ENCODE results near the gene TPRN. TPM values are rescaled to one million over a fixed set of nuclear protein-coding genes. Genes with fewer than 3 reads are reported as not detected.

The TPRN gene
- total RNA-seq, 4 donors from 2014 or later: 0.29 to 17.1 (median 5.5) TPM

DNA sequence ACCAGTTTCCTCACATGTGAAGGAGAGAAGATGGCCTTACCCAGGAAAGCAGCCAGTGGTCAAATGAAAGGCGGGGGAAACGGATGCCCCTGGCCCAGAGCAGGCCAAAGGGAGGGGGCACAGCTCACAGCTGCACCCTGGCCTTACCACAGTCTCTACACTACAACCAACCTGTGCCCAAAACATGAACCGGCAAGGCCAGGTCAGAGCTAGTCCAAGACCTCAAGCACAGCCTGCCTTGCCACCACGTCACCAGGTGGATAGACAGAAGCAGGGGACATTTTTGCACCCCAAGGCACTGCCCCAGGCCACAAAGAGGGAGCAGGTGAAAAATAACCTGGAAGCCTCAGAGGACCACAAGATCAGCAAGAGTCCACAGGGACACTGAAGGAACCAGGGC is 57.1 kb downstream of the TPRN start:
- H3K4me3 ChIP-seq: no peak overlapping the region
- intact Hi-C loops (cut with DNase I; ENCODE audit: low total_unique reads): no loop called here
- no peak for DNase-seq
- no peaks in the 10 kb centered on the region for H3K36me3 ChIP-seq
- no peak for TF ChIP-seq POLR2A (IDR thresholded peaks at IDR 0.05)
- TF ChIP-seq, protein P1, sequence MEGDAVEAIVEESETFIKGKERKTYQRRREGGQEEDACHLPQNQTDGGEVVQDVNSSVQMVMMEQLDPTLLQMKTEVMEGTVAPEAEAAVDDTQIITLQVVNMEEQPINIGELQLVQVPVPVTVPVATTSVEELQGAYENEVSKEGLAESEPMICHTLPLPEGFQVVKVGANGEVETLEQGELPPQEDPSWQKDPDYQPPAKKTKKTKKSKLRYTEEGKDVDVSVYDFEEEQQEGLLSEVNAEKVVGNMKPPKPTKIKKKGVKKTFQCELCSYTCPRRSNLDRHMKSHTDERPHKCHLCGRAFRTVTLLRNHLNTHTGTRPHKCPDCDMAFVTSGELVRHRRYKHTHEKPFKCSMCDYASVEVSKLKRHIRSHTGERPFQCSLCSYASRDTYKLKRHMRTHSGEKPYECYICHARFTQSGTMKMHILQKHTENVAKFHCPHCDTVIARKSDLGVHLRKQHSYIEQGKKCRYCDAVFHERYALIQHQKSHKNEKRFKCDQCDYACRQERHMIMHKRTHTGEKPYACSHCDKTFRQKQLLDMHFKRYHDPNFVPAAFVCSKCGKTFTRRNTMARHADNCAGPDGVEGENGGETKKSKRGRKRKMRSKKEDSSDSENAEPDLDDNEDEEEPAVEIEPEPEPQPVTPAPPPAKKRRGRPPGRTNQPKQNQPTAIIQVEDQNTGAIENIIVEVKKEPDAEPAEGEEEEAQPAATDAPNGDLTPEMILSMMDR (IDR thresholded peaks at IDR 0.05): no peak
- H3K4me1 ChIP-seq: peaks cover 0 to 11% of the 10 kb centered on the region in 2 donors
- no peak overlapping the region for H3K27ac ChIP-seq
- peaks cover 0 to 16% of the 10 kb centered on the region in 2 donors for H3K27me3 ChIP-seq
- H3K9me3 ChIP-seq: no peaks in the 10 kb centered on the region

GRCh38 chr9:137141976-137142936 is 58.3 kb downstream of the TPRN start:
- DNase-seq: no peak
- Histone ChIP-seq H3K9me3 (no peaks in the 10 kb centered on the region), H3K4me1 (peaks cover 0 to 12% of the 10 kb centered on the region in 2 donors), H3K27me3 (peaks cover 0 to 19% of the 10 kb centered on the region in 2 donors), H3K27ac (no peak overlapping the region), H3K36me3 (no peaks in the 10 kb centered on the region), H3K4me3 (no peak overlapping the region)
- intact Hi-C loops (cut with DNase I; ENCODE audit: low total_unique reads): no loop called here
- TF ChIP-seq, protein P1 (IDR thresholded peaks at IDR 0.05): no peak
- no peak for TF ChIP-seq POLR2A (IDR thresholded peaks at IDR 0.05)

Small RNA genes within 50 kb of the gene (microRNA-seq; reads per million reads assigned to microRNA genes)
- gene MIR3621 (ENCODE audit: borderline microRNAs expressed, borderline replicate concordance): not detected

Small RNA genes within 50 kb of the gene (small RNA-seq; reads per million reads assigned to genes)
- not detected for gene MIR3621

Other genes starting within 250 kb of the TPRN start
- 10 to 100 TPM in 2 of 4 donors, 1 to 10 TPM in 1, not detected in 1; 5.4 to 43.2 (median 10.3) TPM for gene LCN12, start 248.5 kb downstream of the TPRN start, total RNA-seq
- gene PTGDS, start 223.2 kb downstream of the TPRN start, total RNA-seq: 100 to 1,000 TPM in 1 of 4 donors, 10 to 100 TPM in 3; 13.5 to 116 (median 58.8) TPM
- gene LCNL1, start 217.7 kb downstream of the TPRN start, total RNA-seq: 1 to 10 TPM in 1 of 4 donors, under 1 TPM in 3; under 0.01 to 6.9 (median 0.54) TPM
- gene PAXX, start 208.3 kb downstream of the TPRN start, total RNA-seq: 10 to 100 TPM; 14.2 to 39.5 (median 18.8) TPM
- gene CLIC3, start 204.2 kb downstream of the TPRN start, total RNA-seq: 1 to 10 TPM in 2 of 4 donors, not detected in 2; 1.5 TPM
- gene ABCA2, start 172.5 kb downstream of the TPRN start, total RNA-seq: 10 to 100 TPM; 24.8 to 36.9 (median 26.1) TPM
- not detected for gene FUT7, start 168.7 kb downstream of the TPRN start, total RNA-seq
- gene NPDC1, start 154.6 kb downstream of the TPRN start, total RNA-seq: 100 to 1,000 TPM in 1 of 4 donors, 10 to 100 TPM in 3; 25.2 to 221 (median 59.2) TPM
- 10 to 100 TPM in 1 of 4 donors, 1 to 10 TPM in 1, not detected in 2; 2.4 to 11.5 TPM for gene ENTPD2, start 146.7 kb downstream of the TPRN start, total RNA-seq
- gene SAPCD2, start 130.2 kb downstream of the TPRN start, total RNA-seq: 1 to 10 TPM in 2 of 4 donors, under 1 TPM in 1, not detected in 1; 0.15 to 5.9 (median 1.0) TPM
- 10 to 100 TPM in 1 of 4 donors, 1 to 10 TPM in 2, under 1 TPM in 1; 0.51 to 13.8 (median 5.3) TPM for gene UAP1L1, start 123.2 kb downstream of the TPRN start, total RNA-seq
- 10 to 100 TPM; 32.9 to 65.0 (median 47.5) TPM for gene MAN1B1, start 113.8 kb downstream of the TPRN start, total RNA-seq
- gene DPP7, start 86.0 kb downstream of the TPRN start, total RNA-seq: 100 to 1,000 TPM in 1 of 4 donors, 10 to 100 TPM in 3; 23.2 to 100 (median 76.8) TPM
- not detected for gene GRIN1, start 61.6 kb downstream of the TPRN start, total RNA-seq
- gene LRRC26, start 30.7 kb downstream of the TPRN start, total RNA-seq: under 1 TPM in 1 of 4 donors, not detected in 3; 0.29 TPM
- gene TMEM210, start 28.7 kb downstream of the TPRN start, total RNA-seq: not detected
- gene ANAPC2, start 12.2 kb downstream of the TPRN start, total RNA-seq: 10 to 100 TPM in 3 of 4 donors, 1 to 10 TPM in 1; 6.7 to 65.6 (median 24.9) TPM
- 10 to 100 TPM; 17.1 to 47.1 (median 40.6) TPM for gene SSNA1, start 12.1 kb downstream of the TPRN start, total RNA-seq
- gene TMEM203, start 4.9 kb upstream of the TPRN start, total RNA-seq: 10 to 100 TPM; 33.2 to 53.3 (median 38.7) TPM
- 10 to 100 TPM in 1 of 4 donors, 1 to 10 TPM in 1, not detected in 2; 4.5 to 14.9 TPM for gene NDOR1, start 5.0 kb upstream of the TPRN start, total RNA-seq
- gene RNF208, start 21.5 kb upstream of the TPRN start, total RNA-seq: 1 to 10 TPM in 1 of 4 donors, not detected in 3; 3.7 TPM
- gene CYSRT1, start 24.4 kb upstream of the TPRN start, total RNA-seq: under 1 TPM in 1 of 4 donors, not detected in 3; 0.34 TPM
- gene RNF224, start 26.8 kb upstream of the TPRN start, total RNA-seq: under 1 TPM in 1 of 4 donors, not detected in 3; 0.21 TPM
- under 1 TPM in 1 of 4 donors, not detected in 3; 0.48 TPM for gene SLC34A3, start 30.2 kb upstream of the TPRN start, total RNA-seq
- 100 to 1,000 TPM in 3 of 4 donors, 10 to 100 TPM in 1; 91.5 to 174 (median 139) TPM for gene TUBB4B, start 40.5 kb upstream of the TPRN start, total RNA-seq
- not detected for gene STPG3, start 50.5 kb upstream of the TPRN start, total RNA-seq
- 10 to 100 TPM; 17.1 to 46.5 (median 43.2) TPM for gene NELFB, start 54.6 kb upstream of the TPRN start, total RNA-seq
- 10 to 100 TPM in 3 of 4 donors, 1 to 10 TPM in 1; 2.6 to 12.7 (median 11.5) TPM for gene TOR4A, start 77.0 kb upstream of the TPRN start, total RNA-seq
- gene NRARP, start 101.5 kb upstream of the TPRN start, total RNA-seq: 10 to 100 TPM in 2 of 4 donors, 1 to 10 TPM in 1, under 1 TPM in 1; 0.29 to 16.5 (median 11.4) TPM
- gene EXD3, start 222.4 kb upstream of the TPRN start, total RNA-seq: 10 to 100 TPM; 11.8 to 49.0 (median 31.5) TPM
- gene NOXA1, start 222.7 kb upstream of the TPRN start, total RNA-seq: 10 to 100 TPM in 1 of 4 donors, 1 to 10 TPM in 2, under 1 TPM in 1; 0.29 to 13.3 (median 3.4) TPM
- under 1 TPM in 1 of 4 donors, not detected in 3; 0.21 TPM for gene ENTPD8, start 240.6 kb upstream of the TPRN start, total RNA-seq